HCT116 (cell line): ENCODE measurements around the gene CCR6. TPM values are rescaled to one million over a fixed set of nuclear protein-coding genes. Genes with fewer than 3 reads are reported as not detected.

ENCODE experiments used
- ATAC-seq: fragments of 200-7000 bp; cut with Tn5 transposase; 2 replicates; pipeline ENCODE4 v1.9.1; 2020; ENCODE audit warnings: mild to moderate bottlenecking, moderate library complexity
- BruUV-seq: library from RNA; stranded (reverse); fragments of 400-500 nt; replicated peaks from 2 replicates; lab custom pipeline; 2021; lab: Mats Ljungman, UMichigan
- CTCF ChIA-PET: fragments of 300-600 bp; sonication (Branson Sonifier 250); formaldehyde crosslinking; loops from one replicate; lab custom pipeline; 2021; ENCODE audit warnings: antibody characterized with exemption; lab: Charles Lee
- POLR2A ChIA-PET: fragments of 300-600, 350-600 bp; sonication (Branson Sonifier 250); formaldehyde crosslinking; loops from one replicate; lab custom pipeline; 2021; ENCODE audit warnings: antibody characterized with exemption; lab: Charles Lee
- RAD21 ChIA-PET, 2 experiments: fragments of 300-600 bp; sonication (Branson Sonifier 250); formaldehyde crosslinking; loops; one replicate each; lab custom pipeline; 2023; ENCODE audit warnings: low total read pairs in 2 of 2; ENCODE audit not compliant: uncharacterized antibody in 2 of 2, unreplicated experiment in 2 of 2, low non-redundant PET in 1 of 2; lab: Charles Lee
- DNase-seq: peaks from one replicate; pipeline ENCODE4 v3.0.0-alpha.2; 2010; ENCODE audit warnings: low read depth, low spot score
- H2AFZ ChIP-seq: fragments of 200-600 bp; shearing (Covaris generic), sonication (generic); 2 replicates; pipeline ENCODE4 v1.6.1; 2017; ENCODE audit warnings: low read depth, mixed run types, mixed read lengths, antibody characterized with exemption, low read length; ENCODE audit not compliant: poor library complexity, severe bottlenecking
- H3K27ac ChIP-seq: 2 replicates; pipeline ENCODE4 v1.5.1; 2012; ENCODE audit warnings: low read depth, low read length
- H3K27me3 ChIP-seq: fragments of 200-600 bp; sonication (generic); 2 replicates; pipeline ENCODE4 v1.6.1; 2016; ENCODE audit warnings: mixed run types, low read length, mixed read lengths; ENCODE audit not compliant: insufficient read depth
- H3K36me3 ChIP-seq, 2 experiments: fragments of 200-500 bp in 1 of 2; fragments of 200-600 bp in 1 of 2; sonication (Bioruptor generic) in 1 of 2; sonication (generic) in 1 of 2; 2 replicates each; pipeline versions ENCODE4 v1.5.1 to v1.6.1; 2014 to 2016; ENCODE audit warnings: low read length in 2 of 2, inconsistent platforms in 1 of 2, mixed read lengths in 1 of 2, mixed run types in 1 of 2; ENCODE audit not compliant: insufficient read depth in 2 of 2, control insufficient read depth in 1 of 2
- H3K4me1 ChIP-seq, 2 experiments: fragments of 200-600 bp in 1 of 2; sonication (generic) in 1 of 2; 2 replicates each; pipeline versions ENCODE4 v1.5.1 to v1.6.1; 2012 to 2017; ENCODE audit warnings: low read length in 2 of 2, inconsistent platforms in 1 of 2, mild to moderate bottlenecking in 1 of 2, mixed read lengths in 1 of 2, mixed run types in 1 of 2, moderate library complexity in 1 of 2; ENCODE audit not compliant: insufficient read depth in 2 of 2, control insufficient read depth in 1 of 2
- H3K4me2 ChIP-seq: fragments of 200-600 bp; sonication (generic); 2 replicates; pipeline ENCODE4 v1.6.1; 2017; ENCODE audit warnings: mixed run types, low read length, mixed read lengths
- H3K4me3 ChIP-seq, 2 experiments: fragments of 200-600 bp in 1 of 2; sonication (generic) in 1 of 2; replicated peaks in 1 of 2; 2 replicates each; pipeline ENCODE4 v1.5.1; 2011 to 2016; ENCODE audit warnings: low read length in 2 of 2, control low read depth in 1 of 2, low read depth in 1 of 2, mild to moderate bottlenecking in 1 of 2, mixed read lengths in 1 of 2, mixed run types in 1 of 2
- H3K79me2 ChIP-seq: fragments of 200-600 bp; sonication (generic); 2 replicates; pipeline ENCODE4 v1.6.1; 2017; ENCODE audit warnings: mild to moderate bottlenecking, mixed run types, low read length, moderate library complexity, mixed read lengths; ENCODE audit not compliant: insufficient read depth
- H3K9ac ChIP-seq: fragments of 200-600 bp; sonication (generic); 2 replicates; pipeline ENCODE4 v1.6.1; 2016; ENCODE audit warnings: low read length, mixed read lengths
- H3K9me2 ChIP-seq: fragments of 200-600 bp; sonication (generic), shearing (Covaris generic); 2 replicates; pipeline ENCODE4 v1.6.1; 2017; ENCODE audit warnings: mixed run types, mild to moderate bottlenecking, moderate library complexity; ENCODE audit not compliant: insufficient read depth
- H3K9me3 ChIP-seq, 2 experiments: fragments of 200-500 bp in 1 of 2; fragments of 200-600 bp in 1 of 2; sonication (Bioruptor generic) in 1 of 2; sonication (generic) in 1 of 2; 2 replicates each; pipeline ENCODE4 v1.6.1; 2014 to 2017; ENCODE audit warnings: low read length in 2 of 2, mixed read lengths in 2 of 2, inconsistent platforms in 1 of 2, low read depth in 1 of 2, mild to moderate bottlenecking in 1 of 2, mixed run types in 1 of 2, moderate library complexity in 1 of 2; ENCODE audit not compliant: control insufficient read depth in 1 of 2, insufficient read depth in 1 of 2
- H4K20me1 ChIP-seq: fragments of 200-600 bp; sonication (generic), shearing (Covaris generic); 2 replicates; pipeline ENCODE4 v1.6.1; 2017; ENCODE audit warnings: mixed run types, mild to moderate bottlenecking, moderate library complexity; ENCODE audit not compliant: insufficient read depth
- CEBPB ChIP-seq: IDR thresholded peaks from 2 replicates; pipeline ENCODE4 v1.6.1; 2012; ENCODE audit warnings: low read depth
- FOSL1 ChIP-seq: IDR thresholded peaks from 2 replicates; pipeline ENCODE4 v1.6.1; 2012; ENCODE audit warnings: low read depth
- RAD21 ChIP-seq: IDR thresholded peaks from 2 replicates; pipeline ENCODE4 v1.6.1; 2012; ENCODE audit warnings: low read depth, mild to moderate bottlenecking
- YY1 ChIP-seq: IDR thresholded peaks from 2 replicates; pipeline ENCODE4 v1.6.1; 2011; ENCODE audit warnings: low read length, low read depth, moderate library complexity, mild to moderate bottlenecking; ENCODE audit not compliant: insufficient replicate concordance; ENCODE audit errors: extremely low read depth
- intact Hi-C: fragments of 100-400 bp; cut with micrococcal nuclease; formaldehyde crosslinking; loops from 2 replicates; pipeline ENCODE4 v1.10.0; 2022
- total RNA-seq: library from RNA; stranded (reverse); gene quantifications from one replicate; pipeline ENCODE4 v1.2.1, GENCODE V29; 2021; ENCODE audit not compliant: unreplicated experiment
- TF ChIP-seq, protein P1 (sequence below): IDR thresholded peaks from 2 replicates; pipeline ENCODE4 v1.6.1; 2012
- TF ChIP-seq, protein P2 (sequence below): IDR thresholded peaks from 2 replicates; pipeline ENCODE4 v1.6.1; 2012

Gene CCR6
- total RNA-seq, 1 experiment from 2014 or later, result not detected

DNA sequence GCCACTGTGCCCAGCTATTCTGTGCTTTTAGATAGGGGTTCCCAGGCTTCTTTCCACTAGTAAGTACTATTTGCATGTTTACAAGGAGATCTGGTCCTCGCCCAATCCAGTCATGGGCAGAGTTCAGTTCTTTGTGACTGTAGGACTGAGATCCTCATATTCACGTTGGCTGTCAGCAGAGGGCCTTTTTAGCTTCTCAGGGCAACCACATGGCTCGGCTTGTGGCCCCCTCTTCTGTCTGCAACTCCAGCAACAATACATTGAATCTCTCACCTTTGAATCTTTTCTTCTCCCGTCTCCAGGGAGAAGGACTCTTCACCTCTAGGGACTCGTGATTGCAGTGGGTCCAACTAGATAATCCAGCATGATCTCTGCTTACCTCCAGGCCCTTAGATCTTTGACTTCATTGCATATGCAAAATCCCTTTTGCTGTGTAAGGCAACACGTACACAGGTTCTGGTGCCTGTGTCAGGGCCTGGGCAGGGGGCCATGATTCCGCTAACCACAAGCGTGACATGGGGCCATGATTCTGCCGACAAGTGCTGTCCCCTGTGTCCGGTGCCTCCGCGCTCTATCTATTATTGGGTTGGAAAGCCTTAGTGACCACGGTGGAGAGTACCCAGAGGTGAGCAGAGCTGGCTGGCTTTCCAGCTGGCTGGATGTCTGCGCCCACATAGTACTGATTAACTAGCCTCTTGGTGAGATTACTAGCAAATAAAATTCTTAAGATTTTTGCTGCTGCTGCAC lies 5.1 kb downstream of the CCR6 start:
- Histone ChIP-seq H3K4me2 (no peak overlapping the region), H3K4me3 (no peak overlapping the region), H4K20me1 (no peaks in the 10 kb centered on the region), H2AFZ (no peak overlapping the region), H3K9ac (no peak overlapping the region), H3K9me3 (no peaks in the 10 kb centered on the region), H3K36me3 (no peaks in the 10 kb centered on the region), H3K4me1 (no peaks in the 10 kb centered on the region), H3K9me2 (no peaks in the 10 kb centered on the region), H3K79me2 (no peaks in the 10 kb centered on the region), H3K27me3 (peaks cover 4% of the 10 kb centered on the region), H3K27ac (no peak overlapping the region)
- no TSS peak for BruUV-seq
- ChIA-PET CTCF (no interaction called here), POLR2A (no interaction called here), RAD21 (no interaction called here)
- intact Hi-C loops, result no loop called here
- DNase-seq (no peak), ATAC-seq (no peak)
- TF ChIP-seq, protein P1, sequence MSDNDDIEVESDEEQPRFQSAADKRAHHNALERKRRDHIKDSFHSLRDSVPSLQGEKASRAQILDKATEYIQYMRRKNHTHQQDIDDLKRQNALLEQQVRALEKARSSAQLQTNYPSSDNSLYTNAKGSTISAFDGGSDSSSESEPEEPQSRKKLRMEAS, result no peak
- TF ChIP-seq CEBPB (no peak), FOSL1 (no peak), YY1 (no peak)
- TF ChIP-seq, protein P2, sequence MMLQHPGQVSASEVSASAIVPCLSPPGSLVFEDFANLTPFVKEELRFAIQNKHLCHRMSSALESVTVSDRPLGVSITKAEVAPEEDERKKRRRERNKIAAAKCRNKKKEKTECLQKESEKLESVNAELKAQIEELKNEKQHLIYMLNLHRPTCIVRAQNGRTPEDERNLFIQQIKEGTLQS, result no peak

DNA sequence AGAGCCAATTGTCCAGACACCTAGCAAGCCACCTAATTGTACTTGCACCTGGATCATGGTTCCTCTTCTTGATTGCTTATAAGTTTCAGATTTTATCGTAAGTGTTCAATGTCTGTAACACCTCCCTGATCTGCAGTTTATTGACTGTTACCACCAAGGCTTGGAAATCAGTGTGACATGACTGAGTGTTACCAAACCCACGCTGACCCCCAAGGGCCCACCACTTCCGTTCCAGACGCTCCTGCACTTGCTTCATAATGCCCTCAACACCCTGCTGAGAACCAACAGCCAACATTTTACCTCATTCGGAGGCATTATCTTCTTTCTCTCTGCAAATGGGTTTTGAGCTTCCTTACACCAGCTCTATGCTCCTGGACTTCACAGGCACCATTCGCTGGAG lies 6.3 kb downstream of the CCR6 start:
- no TSS peak for BruUV-seq
- H3K9ac ChIP-seq, result no peak overlapping the region
- ATAC-seq (no peak), DNase-seq (no peak)
- ChIA-PET RAD21 (no interaction called here), POLR2A (no interaction called here), CTCF (no interaction called here)
- H2AFZ ChIP-seq, result no peak overlapping the region
- H3K79me2 ChIP-seq, result no peaks in the 10 kb centered on the region
- no peaks in the 10 kb centered on the region for H3K27me3 ChIP-seq
- intact Hi-C loops, result no loop called here
- H4K20me1 ChIP-seq, result no peaks in the 10 kb centered on the region
- no peaks in the 10 kb centered on the region for H3K4me1 ChIP-seq
- no peak overlapping the region for H3K4me2 ChIP-seq
- TF ChIP-seq RAD21, result no peak
- H3K9me2 ChIP-seq, result no peaks in the 10 kb centered on the region
- no peaks in the 10 kb centered on the region for H3K9me3 ChIP-seq
- no peak overlapping the region for H3K27ac ChIP-seq
- H3K4me3 ChIP-seq, result no peak overlapping the region
- H3K36me3 ChIP-seq, result no peaks in the 10 kb centered on the region
